ENCODE measurements around the gene PEAK1.
"Not testable (repeated sequence)": the region's sequence is repeated elsewhere in the genome, so short reads cannot be mapped to it uniquely, and the experiment has no call there.

Gene PEAK1

GRCh38 chr15:77219841-77220240, 200.1 kb downstream of the PEAK1 start:
- DNase-seq: no peak

GRCh38 chr15:77209221-77209620, 210.7 kb downstream of the PEAK1 start:
- DNase-seq: no peak

- DNase-seq: no peak
Observed at GRCh38 chr15:77208241-77208640, 211.7 kb downstream of the PEAK1 start.

GRCh38 chr15:77201665-77202064, 218.2 kb downstream of the PEAK1 start:
- DNase-seq: no peak

- DNase-seq: no peak
Observed at GRCh38 chr15:77196381-77196780, 223.5 kb downstream of the PEAK1 start.

GRCh38 chr15:77195586-77195985, 224.3 kb downstream of the PEAK1 start:
- no peak for DNase-seq

GRCh38 chr15:77192451-77192850, 227.5 kb downstream of the PEAK1 start:
- no peak for DNase-seq

- no peak for DNase-seq
Observed at GRCh38 chr15:77191230-77191834, 228.6 kb downstream of the PEAK1 start.

- no peak for DNase-seq
Observed at GRCh38 chr15:77187751-77188464, 232.0 kb downstream of the PEAK1 start.

- no peak for DNase-seq
Observed at GRCh38 chr15:77186594-77187011, 233.3 kb downstream of the PEAK1 start.

GRCh38 chr15:77185242-77185785, 234.6 kb downstream of the PEAK1 start:
- no peak for DNase-seq

- DNase-seq: not testable (repeated sequence)
Observed at GRCh38 chr15:77184352-77184751, 235.6 kb downstream of the PEAK1 start.

- DNase-seq: no peak
Observed at GRCh38 chr15:77183066-77183465, 236.8 kb downstream of the PEAK1 start.

GRCh38 chr15:77181305-77182074, 238.4 kb downstream of the PEAK1 start:
- no peak for DNase-seq

GRCh38 chr15:77180757-77181156, 239.1 kb downstream of the PEAK1 start:
- no peak for DNase-seq

GRCh38 chr15:77180270-77180669, 239.6 kb downstream of the PEAK1 start:
- DNase-seq: no peak

GRCh38 chr15:77179541-77179998, 240.3 kb downstream of the PEAK1 start:
- no peak for DNase-seq

- no peak for DNase-seq
Observed at GRCh38 chr15:77178411-77178810, 241.5 kb downstream of the PEAK1 start.

- not testable (repeated sequence) for DNase-seq
Observed at GRCh38 chr15:77176148-77176547, 243.8 kb downstream of the PEAK1 start.

GRCh38 chr15:77173487-77173886, 246.4 kb downstream of the PEAK1 start:
- no peak for DNase-seq

GRCh38 chr15:77171221-77171967, 248.5 kb downstream of the PEAK1 start:
- no peak for DNase-seq

GRCh38 chr15:77168616-77169015, 251.3 kb downstream of the PEAK1 start:
- no peak for DNase-seq

GRCh38 chr15:77168141-77168540, 251.8 kb downstream of the PEAK1 start:
- no peak for DNase-seq
